Osteoblast (primary cell): Measurements from ENCODE around the gene ZKSCAN3. TPM values are rescaled to one million over a fixed set of nuclear protein-coding genes. Genes with fewer than 3 reads are reported as not detected.

Experiments
- DNase-seq: peaks from one replicate; pipeline ENCODE4 v3.0.0; 2011; ENCODE audit warnings: low spot score, mixed read lengths; ENCODE audit not compliant: insufficient read length; ENCODE audit errors: missing footprints
- H2AFZ ChIP-seq: 2 replicates; pipeline ENCODE4 v1.6.0; 2011; ENCODE audit warnings: mild to moderate bottlenecking, low read length
- H3K27ac ChIP-seq: 2 replicates; pipeline ENCODE4 v1.5.1; 2011; ENCODE audit warnings: mild to moderate bottlenecking, low read depth, low read length, moderate library complexity
- H3K27me3 ChIP-seq: 2 replicates; pipeline ENCODE4 v1.6.0; 2012; ENCODE audit warnings: mild to moderate bottlenecking, control low read depth, inconsistent platforms, low read length, moderate library complexity; ENCODE audit not compliant: insufficient read depth
- H3K36me3 ChIP-seq: 2 replicates; pipeline ENCODE4 v1.5.1; 2011; ENCODE audit warnings: mild to moderate bottlenecking, low read length, control low read depth, moderate library complexity; ENCODE audit not compliant: insufficient read depth
- H3K4me1 ChIP-seq: 2 replicates; pipeline ENCODE4 v1.5.1; 2011; ENCODE audit warnings: mild to moderate bottlenecking, low read length, control low read depth, moderate library complexity; ENCODE audit not compliant: insufficient read depth
- H3K4me2 ChIP-seq: 2 replicates; pipeline ENCODE4 v1.6.0; 2011; ENCODE audit warnings: mild to moderate bottlenecking, low read length; ENCODE audit not compliant: insufficient read depth
- H3K4me3 ChIP-seq: fragments of 200-600 bp; sonication (generic); 3 replicates; pipeline ENCODE4 v1.5.1; 2012; ENCODE audit warnings: mild to moderate bottlenecking, low read length, inconsistent platforms; ENCODE audit not compliant: insufficient read depth
- H3K79me2 ChIP-seq: 2 replicates; pipeline ENCODE4 v1.6.0; 2012; ENCODE audit warnings: mild to moderate bottlenecking, low read length, control low read depth, inconsistent platforms; ENCODE audit not compliant: insufficient read depth
- H3K9me3 ChIP-seq: 2 replicates; pipeline ENCODE4 v1.5.1; 2011; ENCODE audit warnings: low read depth, low read length, control low read depth
- H4K20me1 ChIP-seq: 2 replicates; pipeline ENCODE4 v1.6.0; 2012; ENCODE audit warnings: mild to moderate bottlenecking, low read length, control low read depth; ENCODE audit not compliant: insufficient read depth
- total RNA-seq: library from RNA; depleted of rRNA; stranded (reverse); fragments of >200 nt; gene quantifications from 2 replicates; pipeline ENCODE4 v1.2.3, GENCODE V29; 2012
- TF ChIP-seq, protein P1 (sequence below): IDR thresholded peaks from 2 replicates; pipeline ENCODE4 v1.5.1; 2011; ENCODE audit warnings: mild to moderate bottlenecking, low read depth, low read length, moderate library complexity; ENCODE audit errors: extremely low read depth

ZKSCAN3 gene
- total RNA-seq, 1 donor = 2.9 TPM

DNA sequence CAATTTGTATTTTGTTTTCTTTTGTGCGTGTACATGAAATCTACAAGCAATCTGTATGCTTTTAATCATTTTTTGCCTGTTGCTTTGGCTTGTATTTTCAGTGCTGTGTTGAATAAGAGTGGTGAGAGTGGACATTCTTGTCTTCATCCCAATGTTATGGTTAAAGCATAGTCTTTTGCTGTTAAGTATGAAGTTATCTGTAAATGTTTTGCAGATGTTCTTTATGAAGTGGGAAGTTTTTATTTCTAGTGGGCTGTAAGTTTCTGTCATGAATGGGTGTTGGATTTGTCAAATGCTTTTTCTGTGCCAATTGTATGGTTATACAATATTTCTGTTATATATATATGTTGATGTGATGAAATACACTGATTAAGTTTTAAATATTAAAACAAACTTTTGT is 24.2 kb downstream of the ZKSCAN3 start:
- H3K4me2 ChIP-seq = no peak overlapping the region
- H3K27me3 ChIP-seq = no peaks in the 10 kb centered on the region
- H3K4me1 ChIP-seq = no peaks in the 10 kb centered on the region
- no peak for DNase-seq
- no peak overlapping the region for H2AFZ ChIP-seq
- no peak overlapping the region for H3K27ac ChIP-seq
- no peaks in the 10 kb centered on the region for H3K79me2 ChIP-seq
- H4K20me1 ChIP-seq = no peaks in the 10 kb centered on the region
- H3K36me3 ChIP-seq = no peaks in the 10 kb centered on the region
- H3K9me3 ChIP-seq = no peaks in the 10 kb centered on the region
- TF ChIP-seq, protein P1, sequence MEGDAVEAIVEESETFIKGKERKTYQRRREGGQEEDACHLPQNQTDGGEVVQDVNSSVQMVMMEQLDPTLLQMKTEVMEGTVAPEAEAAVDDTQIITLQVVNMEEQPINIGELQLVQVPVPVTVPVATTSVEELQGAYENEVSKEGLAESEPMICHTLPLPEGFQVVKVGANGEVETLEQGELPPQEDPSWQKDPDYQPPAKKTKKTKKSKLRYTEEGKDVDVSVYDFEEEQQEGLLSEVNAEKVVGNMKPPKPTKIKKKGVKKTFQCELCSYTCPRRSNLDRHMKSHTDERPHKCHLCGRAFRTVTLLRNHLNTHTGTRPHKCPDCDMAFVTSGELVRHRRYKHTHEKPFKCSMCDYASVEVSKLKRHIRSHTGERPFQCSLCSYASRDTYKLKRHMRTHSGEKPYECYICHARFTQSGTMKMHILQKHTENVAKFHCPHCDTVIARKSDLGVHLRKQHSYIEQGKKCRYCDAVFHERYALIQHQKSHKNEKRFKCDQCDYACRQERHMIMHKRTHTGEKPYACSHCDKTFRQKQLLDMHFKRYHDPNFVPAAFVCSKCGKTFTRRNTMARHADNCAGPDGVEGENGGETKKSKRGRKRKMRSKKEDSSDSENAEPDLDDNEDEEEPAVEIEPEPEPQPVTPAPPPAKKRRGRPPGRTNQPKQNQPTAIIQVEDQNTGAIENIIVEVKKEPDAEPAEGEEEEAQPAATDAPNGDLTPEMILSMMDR = no peak
- no peak overlapping the region for H3K4me3 ChIP-seq

DNA sequence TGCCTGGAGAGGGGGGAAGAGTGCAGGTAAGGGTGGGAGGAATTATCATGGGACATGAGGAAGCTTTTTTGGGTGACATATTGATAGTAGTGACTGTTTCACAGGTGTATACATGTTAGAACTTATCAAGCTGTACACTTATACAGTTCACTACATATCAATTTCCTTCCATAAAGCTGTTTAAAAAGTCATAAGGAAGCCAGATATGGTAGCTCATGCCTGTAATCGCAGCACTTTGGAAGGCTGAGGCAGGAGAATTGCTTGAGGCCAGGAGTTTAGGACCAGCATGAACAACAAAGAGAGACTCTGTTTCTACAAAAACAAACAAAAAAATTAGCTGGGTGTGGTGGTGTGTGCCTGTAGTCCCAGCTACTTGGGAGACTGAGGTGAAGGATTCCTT is 28.1 kb downstream of the ZKSCAN3 start:
- Histone ChIP-seq H3K4me1 (peaks cover 3% of the 10 kb centered on the region), H3K79me2 (peaks cover 6% of the 10 kb centered on the region), H3K4me3 (no peak overlapping the region), H3K27me3 (no peaks in the 10 kb centered on the region), H3K4me2 (no peak overlapping the region), H3K27ac (no peak overlapping the region), H3K36me3 (peaks cover 19% of the 10 kb centered on the region), H4K20me1 (no peaks in the 10 kb centered on the region), H2AFZ (no peak overlapping the region), H3K9me3 (no peaks in the 10 kb centered on the region)
- TF ChIP-seq, protein P1 = no peak
- DNase-seq = no peak

DNA sequence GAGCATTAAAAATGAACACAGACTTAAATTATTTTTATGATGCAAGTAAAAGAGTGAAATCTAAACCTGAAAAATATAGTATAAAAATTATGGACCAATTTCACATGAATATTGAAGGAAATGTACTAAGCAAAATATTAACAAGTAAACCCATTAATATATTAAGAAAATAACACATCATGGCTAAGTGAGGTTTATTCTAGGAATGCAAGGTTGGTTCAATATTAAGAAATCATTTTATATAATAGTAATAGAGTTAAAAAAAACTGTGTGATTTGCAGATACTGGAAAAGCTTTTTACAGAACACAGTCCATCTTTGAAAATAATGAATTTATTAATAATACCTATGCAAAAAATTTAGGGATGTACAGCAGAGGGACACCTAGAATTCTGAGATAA is 28.9 kb downstream of the ZKSCAN3 start:
- TF ChIP-seq, protein P1 = no peak
- Histone ChIP-seq H3K9me3 (no peaks in the 10 kb centered on the region), H3K4me2 (no peak overlapping the region), H3K4me3 (no peak overlapping the region), H3K27ac (no peak overlapping the region), H4K20me1 (no peaks in the 10 kb centered on the region), H3K79me2 (peaks cover 6% of the 10 kb centered on the region), H3K36me3 (peaks cover 19% of the 10 kb centered on the region), H3K4me1 (peaks cover 6% of the 10 kb centered on the region), H3K27me3 (no peaks in the 10 kb centered on the region), H2AFZ (no peak overlapping the region)
- DNase-seq = no peak

DNA sequence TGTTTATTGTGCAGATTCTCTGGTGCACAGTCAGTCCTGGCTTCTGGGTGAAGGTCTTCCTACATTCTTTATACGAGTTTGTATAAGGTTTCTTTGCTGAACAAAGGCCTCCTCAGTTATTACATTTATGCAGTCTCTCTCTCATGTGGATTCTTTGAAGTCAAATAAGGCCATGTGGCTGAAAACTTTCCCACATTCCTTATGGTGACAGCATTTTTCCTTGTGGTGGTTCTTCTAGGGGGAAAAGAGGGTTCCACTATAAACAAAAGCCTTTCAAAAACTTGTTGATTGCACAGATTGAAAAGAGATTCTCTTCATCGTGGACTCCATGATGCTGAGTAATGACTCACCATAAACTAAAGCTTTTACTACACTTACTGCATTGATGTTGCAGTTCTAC is 30.6 kb downstream of the ZKSCAN3 start:
- no peaks in the 10 kb centered on the region for H3K9me3 ChIP-seq
- H3K27ac ChIP-seq = no peak overlapping the region
- no peak overlapping the region for H3K4me2 ChIP-seq
- peaks cover 19% of the 10 kb centered on the region for H3K36me3 ChIP-seq
- no peak for DNase-seq
- peaks cover 6% of the 10 kb centered on the region for H3K4me1 ChIP-seq
- H2AFZ ChIP-seq = no peak overlapping the region
- H3K27me3 ChIP-seq = no peaks in the 10 kb centered on the region
- peaks cover 6% of the 10 kb centered on the region for H3K79me2 ChIP-seq
- TF ChIP-seq, protein P1 = no peak
- H3K4me3 ChIP-seq = no peak overlapping the region
- H4K20me1 ChIP-seq = no peaks in the 10 kb centered on the region
